ENCODE data around the gene TNFAIP3. TPM values are rescaled to one million over a fixed set of nuclear protein-coding genes. Genes with fewer than 3 reads are reported as not detected.

The TNFAIP3 gene
- total and polyA plus RNA-seq, 2 donors (not counting 3 experiments of a cell fraction or from before 2014, with no cell fraction given) = 4.0 to 8.6 TPM

DNA sequence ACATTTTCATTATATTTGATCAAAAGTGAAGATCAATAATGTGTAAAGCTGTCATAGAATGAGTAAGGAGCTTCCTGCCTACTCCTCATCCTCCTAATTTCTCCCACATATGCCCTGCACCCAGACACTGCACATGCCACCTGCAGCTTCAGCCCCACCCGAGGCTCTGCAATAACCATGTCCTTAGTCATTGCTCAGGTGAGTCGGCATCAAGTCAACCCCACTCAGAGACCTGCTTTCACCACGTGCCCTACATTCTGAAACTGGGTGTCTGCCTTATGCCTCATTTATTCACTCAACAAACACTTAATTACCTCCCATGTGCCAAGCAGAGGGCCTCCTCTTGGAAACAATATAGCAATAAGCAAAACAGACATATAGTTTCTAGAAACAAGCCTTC lies 15.4 kb upstream of the TNFAIP3 start:
- Histone ChIP-seq H3K4me1 (ENCODE audit: control insufficient read depth, extremely low read depth, insufficient read depth, low read length) (peaks cover 12% of the 10 kb centered on the region), H3K9ac (replicated peaks; ENCODE audit: extremely low read depth, insufficient read depth, low read length) (no peak overlapping the region), H2AFZ (ENCODE audit: low read depth, low read length) (no peak overlapping the region), H3K79me2 (ENCODE audit: control insufficient read depth, insufficient read depth, low read length) (no peaks in the 10 kb centered on the region), H3K36me3 (ENCODE audit: control insufficient read depth in 2 of 2, extremely low read depth in 1 of 2, insufficient read depth in 2 of 2, low read length in 2 of 2) (no peaks in the 10 kb centered on the region), H3K9me1 (replicated peaks; ENCODE audit: control insufficient read depth, extremely low read depth, insufficient read depth, low read length) (no peaks in the 10 kb centered on the region), H3K4me3 (replicated peaks in 1 of 3; ENCODE audit: insufficient read depth in 1 of 3, low read depth in 1 of 3, low read length in 3 of 3) (no peak overlapping the region), H4K20me1 (replicated peaks; ENCODE audit: control insufficient read depth, extremely low read depth, insufficient read depth, low read length) (no peaks in the 10 kb centered on the region), H3K27me3 (ENCODE audit: control insufficient read depth in 2 of 2, insufficient read depth in 2 of 2, low read length in 2 of 2) (no peaks in the 10 kb centered on the region), H3K4me2 (ENCODE audit: insufficient read depth, low read length) (no peak overlapping the region), H3K27ac (ENCODE audit: insufficient read depth, low read depth, low read length) (no peak overlapping the region), H3K9me3 (replicated peaks; ENCODE audit: control insufficient read depth, insufficient read depth, low read length) (no peaks in the 10 kb centered on the region)
- BruUV-seq (replicated peaks) = no TSS peak
- dilution Hi-C loops (cut with MboI; ENCODE audit: extremely low pct_ligation_motif_present, low sequenced_read_pairs) (no loop called here), intact Hi-C loops (cut with micrococcal nuclease) (loop anchor here (2.0 to 5.0 kb wide), 2 partner anchors 47 to 144 kb away; no protein-coding TSS in a partner anchor)
- ChIA-PET POLR2A (no interaction called here), CTCF (no interaction called here)
- FAIRE-seq (no peak), DNase-seq (ENCODE audit: low read depth, low spot score) (no peak)
- TF ChIP-seq EZH2 (IDR thresholded peaks at IDR 0.05; ENCODE audit: borderline replicate concordance, low read depth, low read length, severe bottlenecking) = no peak
- no peak for TF ChIP-seq POLR2A (IDR thresholded peaks at IDR 0.05; ENCODE audit: low read depth, low read length)
- TF ChIP-seq FOS (IDR thresholded peaks at IDR 0.05; ENCODE audit: borderline replicate concordance, insufficient read depth, low read length) = no peak
- TF ChIP-seq, protein P1, sequence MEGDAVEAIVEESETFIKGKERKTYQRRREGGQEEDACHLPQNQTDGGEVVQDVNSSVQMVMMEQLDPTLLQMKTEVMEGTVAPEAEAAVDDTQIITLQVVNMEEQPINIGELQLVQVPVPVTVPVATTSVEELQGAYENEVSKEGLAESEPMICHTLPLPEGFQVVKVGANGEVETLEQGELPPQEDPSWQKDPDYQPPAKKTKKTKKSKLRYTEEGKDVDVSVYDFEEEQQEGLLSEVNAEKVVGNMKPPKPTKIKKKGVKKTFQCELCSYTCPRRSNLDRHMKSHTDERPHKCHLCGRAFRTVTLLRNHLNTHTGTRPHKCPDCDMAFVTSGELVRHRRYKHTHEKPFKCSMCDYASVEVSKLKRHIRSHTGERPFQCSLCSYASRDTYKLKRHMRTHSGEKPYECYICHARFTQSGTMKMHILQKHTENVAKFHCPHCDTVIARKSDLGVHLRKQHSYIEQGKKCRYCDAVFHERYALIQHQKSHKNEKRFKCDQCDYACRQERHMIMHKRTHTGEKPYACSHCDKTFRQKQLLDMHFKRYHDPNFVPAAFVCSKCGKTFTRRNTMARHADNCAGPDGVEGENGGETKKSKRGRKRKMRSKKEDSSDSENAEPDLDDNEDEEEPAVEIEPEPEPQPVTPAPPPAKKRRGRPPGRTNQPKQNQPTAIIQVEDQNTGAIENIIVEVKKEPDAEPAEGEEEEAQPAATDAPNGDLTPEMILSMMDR (IDR thresholded peaks at IDR 0.05; ENCODE audit: extremely low read depth in 1 of 2, insufficient read depth in 1 of 2, low read depth in 1 of 2, low read length in 2 of 2) = no peak
- no peak for TF ChIP-seq JUN (IDR thresholded peaks at IDR 0.05; ENCODE audit: borderline replicate concordance, insufficient read depth, insufficient read length, low read depth)
- TF ChIP-seq MAX (IDR thresholded peaks at IDR 0.05; ENCODE audit: insufficient read depth, insufficient read length) = no peak
- TF ChIP-seq GATA2 (IDR thresholded peaks at IDR 0.05; ENCODE audit: insufficient read depth, insufficient read length, low read depth, low read length) = no peak
- no peak for TF ChIP-seq POLR2AphosphoS5 (IDR thresholded peaks at IDR 0.05; ENCODE audit: insufficient read depth, low read depth, low read length)
- TF ChIP-seq MYC (IDR thresholded peaks at IDR 0.05; ENCODE audit: low read depth, low read length) = no peak
